Gastroesophageal sphincter (tissue), 3 donors: ENCODE measurements around the gene MAP3K13.

Experiments
- POLR2A ChIP-seq, 2 donors: fragments of 450-650 bp; IDR thresholded peaks; one replicate each; pipeline ENCODE4 v1.6.1; 2017; ENCODE audit warnings: antibody characterized with exemption in 2 of 2, mild to moderate bottlenecking in 2 of 2, moderate library complexity in 1 of 2
- TF ChIP-seq, protein P1 (sequence below), 4 experiments: fragments of 200-600 bp in 2 of 4; fragments of 450-650 bp in 2 of 4; sonication (generic) in 1 of 4; IDR thresholded peaks; one replicate each; pipeline ENCODE4 v1.5.1; 2017 to 2019; ENCODE audit warnings: antibody characterized with exemption in 4 of 4, mild to moderate bottlenecking in 2 of 4, moderate library complexity in 2 of 4

DNA sequence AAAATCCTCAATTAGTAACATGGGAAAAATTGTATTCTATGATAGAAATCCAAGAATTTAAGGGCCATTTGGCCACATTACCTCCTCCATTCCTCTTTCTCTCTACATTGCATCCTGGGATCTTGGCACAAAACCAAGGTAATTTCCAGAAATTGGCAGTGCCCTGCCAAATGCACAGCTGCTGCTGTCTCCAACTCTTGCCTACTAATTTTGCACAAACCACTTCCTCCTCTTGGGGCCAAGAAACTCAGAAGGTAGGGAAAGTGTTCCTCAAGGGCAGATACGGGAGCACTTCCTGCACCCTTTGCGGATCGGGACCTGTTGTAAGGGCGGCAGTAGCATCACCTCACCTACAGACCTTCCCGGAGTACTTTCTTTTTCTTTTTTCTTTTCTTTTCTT lies 57.8 kb downstream of the MAP3K13 start:
- TF ChIP-seq, protein P1, sequence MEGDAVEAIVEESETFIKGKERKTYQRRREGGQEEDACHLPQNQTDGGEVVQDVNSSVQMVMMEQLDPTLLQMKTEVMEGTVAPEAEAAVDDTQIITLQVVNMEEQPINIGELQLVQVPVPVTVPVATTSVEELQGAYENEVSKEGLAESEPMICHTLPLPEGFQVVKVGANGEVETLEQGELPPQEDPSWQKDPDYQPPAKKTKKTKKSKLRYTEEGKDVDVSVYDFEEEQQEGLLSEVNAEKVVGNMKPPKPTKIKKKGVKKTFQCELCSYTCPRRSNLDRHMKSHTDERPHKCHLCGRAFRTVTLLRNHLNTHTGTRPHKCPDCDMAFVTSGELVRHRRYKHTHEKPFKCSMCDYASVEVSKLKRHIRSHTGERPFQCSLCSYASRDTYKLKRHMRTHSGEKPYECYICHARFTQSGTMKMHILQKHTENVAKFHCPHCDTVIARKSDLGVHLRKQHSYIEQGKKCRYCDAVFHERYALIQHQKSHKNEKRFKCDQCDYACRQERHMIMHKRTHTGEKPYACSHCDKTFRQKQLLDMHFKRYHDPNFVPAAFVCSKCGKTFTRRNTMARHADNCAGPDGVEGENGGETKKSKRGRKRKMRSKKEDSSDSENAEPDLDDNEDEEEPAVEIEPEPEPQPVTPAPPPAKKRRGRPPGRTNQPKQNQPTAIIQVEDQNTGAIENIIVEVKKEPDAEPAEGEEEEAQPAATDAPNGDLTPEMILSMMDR (IDR thresholded peaks at IDR 0.05): no peak
- no peak for TF ChIP-seq POLR2A (IDR thresholded peaks at IDR 0.05)
